Breast epithelium (tissue), 3 donors: ENCODE data around the gene RRP1.

Experiments
- POLR2A ChIP-seq: fragments of 450-650 bp; IDR thresholded peaks from one replicate; pipeline ENCODE4 v1.6.1; 2016; ENCODE audit warnings: antibody characterized with exemption, mild to moderate bottlenecking, moderate library complexity
- POLR2AphosphoS5 ChIP-seq, 3 donors: sonication (generic); formaldehyde crosslinking; IDR thresholded peaks; one replicate each; pipeline ENCODE4 v1.6.1; 2017; ENCODE audit warnings: antibody characterized with exemption in 3 of 3
- TF ChIP-seq, protein P1 (sequence below), 3 donors: fragments of 450-650 bp; IDR thresholded peaks; one replicate each; pipeline ENCODE4 v1.5.1; 2016 to 2017; ENCODE audit warnings: antibody characterized with exemption in 3 of 3, mild to moderate bottlenecking in 3 of 3, moderate library complexity in 3 of 3

DNA sequence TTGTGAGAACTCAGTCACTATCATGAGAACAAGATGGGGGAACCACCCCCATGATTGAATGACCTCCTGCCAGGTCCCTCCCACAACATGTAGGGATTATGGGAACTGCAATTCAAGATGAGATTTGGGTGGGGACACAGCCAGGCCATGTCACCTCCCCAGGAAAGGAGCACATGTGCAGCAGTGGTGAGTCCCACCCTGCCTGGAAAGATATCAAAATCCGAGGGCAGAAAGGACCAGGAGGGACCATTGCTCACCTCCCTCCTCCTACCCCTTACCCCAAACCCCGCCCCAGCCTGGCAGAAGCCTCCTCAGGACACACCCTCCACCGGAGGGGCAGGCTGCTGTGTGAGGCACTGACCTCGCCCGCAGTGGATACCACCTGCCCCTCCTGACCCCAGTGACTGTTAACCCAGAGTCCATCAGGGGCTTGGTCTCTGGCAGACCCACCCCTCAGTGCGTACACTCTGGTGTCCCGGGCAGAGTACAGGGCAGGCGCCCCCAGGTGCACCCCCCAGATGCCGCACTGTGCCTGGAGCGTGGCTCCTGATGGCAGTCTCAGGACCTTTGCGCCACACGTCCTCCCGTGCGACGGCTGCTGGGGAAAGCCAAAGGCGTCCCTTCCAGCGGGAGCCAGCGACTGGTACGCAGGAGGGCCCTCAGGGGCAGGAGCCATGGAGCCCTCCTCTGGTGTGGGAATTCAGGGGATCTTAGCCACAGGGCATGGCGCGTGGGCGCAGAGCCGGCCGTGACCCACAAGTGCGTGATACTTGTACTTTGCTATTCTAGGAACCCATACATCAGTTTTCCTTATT lies 49.5 kb upstream of the RRP1 start:
- TF ChIP-seq, protein P1, sequence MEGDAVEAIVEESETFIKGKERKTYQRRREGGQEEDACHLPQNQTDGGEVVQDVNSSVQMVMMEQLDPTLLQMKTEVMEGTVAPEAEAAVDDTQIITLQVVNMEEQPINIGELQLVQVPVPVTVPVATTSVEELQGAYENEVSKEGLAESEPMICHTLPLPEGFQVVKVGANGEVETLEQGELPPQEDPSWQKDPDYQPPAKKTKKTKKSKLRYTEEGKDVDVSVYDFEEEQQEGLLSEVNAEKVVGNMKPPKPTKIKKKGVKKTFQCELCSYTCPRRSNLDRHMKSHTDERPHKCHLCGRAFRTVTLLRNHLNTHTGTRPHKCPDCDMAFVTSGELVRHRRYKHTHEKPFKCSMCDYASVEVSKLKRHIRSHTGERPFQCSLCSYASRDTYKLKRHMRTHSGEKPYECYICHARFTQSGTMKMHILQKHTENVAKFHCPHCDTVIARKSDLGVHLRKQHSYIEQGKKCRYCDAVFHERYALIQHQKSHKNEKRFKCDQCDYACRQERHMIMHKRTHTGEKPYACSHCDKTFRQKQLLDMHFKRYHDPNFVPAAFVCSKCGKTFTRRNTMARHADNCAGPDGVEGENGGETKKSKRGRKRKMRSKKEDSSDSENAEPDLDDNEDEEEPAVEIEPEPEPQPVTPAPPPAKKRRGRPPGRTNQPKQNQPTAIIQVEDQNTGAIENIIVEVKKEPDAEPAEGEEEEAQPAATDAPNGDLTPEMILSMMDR (IDR thresholded peaks at IDR 0.05) = no peak
- TF ChIP-seq POLR2A (no peak), POLR2AphosphoS5 (IDR thresholded peaks at IDR 0.05) (peak in 1 of 3 donors; percentile 14)
